Measurements from ENCODE around the gene FCHSD1.

The FCHSD1 gene

GRCh38 chr5:141672071-141672840 lies 21.0 kb upstream of the FCHSD1 start:
- TF ChIP-seq GABPA (IDR thresholded peaks at IDR 0.05; ENCODE audit: low read depth), result no peak
- Histone ChIP-seq H3K4me3 (replicated peaks; ENCODE audit: insufficient read depth, low read length) (no peak overlapping the region), H3K27ac (replicated peaks) (no peak overlapping the region), H3K27me3 (ENCODE audit: insufficient read depth, poor library complexity, severe bottlenecking) (no peaks in the 10 kb centered on the region)
- no peak for DNase-seq (ENCODE audit: low read depth in 1 of 2, low spot score in 1 of 2)

GRCh38 chr5:141669520-141669919 lies 18.3 kb upstream of the FCHSD1 start:
- no peak for TF ChIP-seq CTCF (IDR thresholded peaks at IDR 0.05; ENCODE audit: insufficient read depth, low read length)
- no peak for TF ChIP-seq POLR2AphosphoS5 (IDR thresholded peaks at IDR 0.05; ENCODE audit: low read depth)
- TF ChIP-seq, protein P1, sequence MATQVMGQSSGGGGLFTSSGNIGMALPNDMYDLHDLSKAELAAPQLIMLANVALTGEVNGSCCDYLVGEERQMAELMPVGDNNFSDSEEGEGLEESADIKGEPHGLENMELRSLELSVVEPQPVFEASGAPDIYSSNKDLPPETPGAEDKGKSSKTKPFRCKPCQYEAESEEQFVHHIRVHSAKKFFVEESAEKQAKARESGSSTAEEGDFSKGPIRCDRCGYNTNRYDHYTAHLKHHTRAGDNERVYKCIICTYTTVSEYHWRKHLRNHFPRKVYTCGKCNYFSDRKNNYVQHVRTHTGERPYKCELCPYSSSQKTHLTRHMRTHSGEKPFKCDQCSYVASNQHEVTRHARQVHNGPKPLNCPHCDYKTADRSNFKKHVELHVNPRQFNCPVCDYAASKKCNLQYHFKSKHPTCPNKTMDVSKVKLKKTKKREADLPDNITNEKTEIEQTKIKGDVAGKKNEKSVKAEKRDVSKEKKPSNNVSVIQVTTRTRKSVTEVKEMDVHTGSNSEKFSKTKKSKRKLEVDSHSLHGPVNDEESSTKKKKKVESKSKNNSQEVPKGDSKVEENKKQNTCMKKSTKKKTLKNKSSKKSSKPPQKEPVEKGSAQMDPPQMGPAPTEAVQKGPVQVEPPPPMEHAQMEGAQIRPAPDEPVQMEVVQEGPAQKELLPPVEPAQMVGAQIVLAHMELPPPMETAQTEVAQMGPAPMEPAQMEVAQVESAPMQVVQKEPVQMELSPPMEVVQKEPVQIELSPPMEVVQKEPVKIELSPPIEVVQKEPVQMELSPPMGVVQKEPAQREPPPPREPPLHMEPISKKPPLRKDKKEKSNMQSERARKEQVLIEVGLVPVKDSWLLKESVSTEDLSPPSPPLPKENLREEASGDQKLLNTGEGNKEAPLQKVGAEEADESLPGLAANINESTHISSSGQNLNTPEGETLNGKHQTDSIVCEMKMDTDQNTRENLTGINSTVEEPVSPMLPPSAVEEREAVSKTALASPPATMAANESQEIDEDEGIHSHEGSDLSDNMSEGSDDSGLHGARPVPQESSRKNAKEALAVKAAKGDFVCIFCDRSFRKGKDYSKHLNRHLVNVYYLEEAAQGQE (IDR thresholded peaks at IDR 0.05; ENCODE audit: insufficient replicate concordance, low read depth), result no peak
- no peak for TF ChIP-seq GABPA (IDR thresholded peaks at IDR 0.05; ENCODE audit: low read depth)
- no peak for TF ChIP-seq SPI1 (IDR thresholded peaks at IDR 0.05; ENCODE audit: borderline replicate concordance, low read depth)
- DNase-seq (ENCODE audit: low read depth in 1 of 2, low spot score in 1 of 2), result no peak
- no peaks in the 10 kb centered on the region for H3K27me3 ChIP-seq (ENCODE audit: insufficient read depth, poor library complexity, severe bottlenecking)
- H3K4me3 ChIP-seq (replicated peaks; ENCODE audit: insufficient read depth, low read length), result no peak overlapping the region
- H3K27ac ChIP-seq (replicated peaks), result no peak overlapping the region

GRCh38 chr5:141668601-141669265 lies 17.5 kb upstream of the FCHSD1 start:
- Histone ChIP-seq H3K4me3 (replicated peaks; ENCODE audit: insufficient read depth, low read length) (no peak overlapping the region), H3K27ac (replicated peaks) (no peak overlapping the region), H3K27me3 (ENCODE audit: insufficient read depth, poor library complexity, severe bottlenecking) (no peaks in the 10 kb centered on the region)
- TF ChIP-seq POLR2AphosphoS5 (IDR thresholded peaks at IDR 0.05; ENCODE audit: low read depth) (no peak), CTCF (IDR thresholded peaks at IDR 0.05; ENCODE audit: insufficient read depth, low read length) (no peak), GABPA (IDR thresholded peaks at IDR 0.05; ENCODE audit: low read depth) (no peak), SPI1 (IDR thresholded peaks at IDR 0.05; ENCODE audit: borderline replicate concordance, low read depth) (no peak)
- TF ChIP-seq, protein P1 (IDR thresholded peaks at IDR 0.05; ENCODE audit: insufficient replicate concordance, low read depth), result no peak
- DNase-seq (ENCODE audit: low read depth in 1 of 2, low spot score in 1 of 2), result no peak

GRCh38 chr5:141665995-141666940 lies 15.1 kb upstream of the FCHSD1 start:
- Histone ChIP-seq H3K27me3 (ENCODE audit: insufficient read depth, poor library complexity, severe bottlenecking) (no peaks in the 10 kb centered on the region), H3K4me3 (replicated peaks; ENCODE audit: insufficient read depth, low read length) (no peak overlapping the region), H3K27ac (replicated peaks) (no peak overlapping the region)
- TF ChIP-seq, protein P1 (IDR thresholded peaks at IDR 0.05; ENCODE audit: insufficient replicate concordance, low read depth), result no peak
- TF ChIP-seq SPI1 (IDR thresholded peaks at IDR 0.05; ENCODE audit: borderline replicate concordance, low read depth) (no peak), CTCF (IDR thresholded peaks at IDR 0.05; ENCODE audit: insufficient read depth, low read length) (no peak), GABPA (IDR thresholded peaks at IDR 0.05; ENCODE audit: low read depth) (no peak), POLR2AphosphoS5 (IDR thresholded peaks at IDR 0.05; ENCODE audit: low read depth) (no peak)
- DNase-seq (ENCODE audit: low read depth in 1 of 2, low spot score in 1 of 2), result no peak
